Endothelial cell of umbilical vein (primary cell): ENCODE data around the gene DDAH2. TPM values are rescaled to one million over a fixed set of nuclear protein-coding genes. Genes with fewer than 3 reads are reported as not detected.

Source experiments
- BruUV-seq: library from RNA; stranded (reverse); fragments of 400-500 nt; replicated peaks from 2 replicates; lab custom pipeline; 2021; lab: Mats Ljungman, UMichigan
- CTCF ChIA-PET: fragments of 300-600, 350-600 bp; sonication (Branson Sonifier 250); formaldehyde crosslinking; loops from one replicate; lab custom pipeline; 2021; ENCODE audit warnings: antibody characterized with exemption, inconsistent platforms; lab: Charles Lee
- POLR2A ChIA-PET: fragments of 300-600, 350-600 bp; sonication (Branson Sonifier 250); formaldehyde crosslinking; loops from one replicate; lab custom pipeline; 2021; ENCODE audit warnings: antibody characterized with exemption, inconsistent platforms; lab: Charles Lee
- DNase-seq: peaks from one replicate; pipeline ENCODE4 v3.0.0-alpha.2; 2011; ENCODE audit warnings: low read depth, low spot score
- FAIRE-seq: peaks from 2 replicates; lab custom pipeline; 2011; peaks lifted over from hg19 to GRCh38; lab: Jason Lieb, UNC
- H2AFZ ChIP-seq: 2 replicates; pipeline ENCODE4 v1.6.0; 2012; ENCODE audit warnings: low read depth, low read length, control low read depth, inconsistent platforms
- H3K27ac ChIP-seq: 2 replicates; pipeline ENCODE4 v1.5.1; 2011; ENCODE audit warnings: low read depth, mild to moderate bottlenecking, control low read depth, low read length, moderate library complexity; ENCODE audit not compliant: insufficient read depth
- H3K27me3 ChIP-seq, 2 experiments: 2 replicates each; pipeline versions ENCODE4 v1.6.0 to v1.6.1; 2011; ENCODE audit warnings: low read length in 2 of 2, mixed read lengths in 1 of 2; ENCODE audit not compliant: control insufficient read depth in 2 of 2, insufficient read depth in 2 of 2
- H3K36me3 ChIP-seq, 2 experiments: 2 replicates in 1 of 2; 3 replicates in 1 of 2; pipeline ENCODE4 v1.5.1; 2011; ENCODE audit warnings: low read length in 2 of 2, mild to moderate bottlenecking in 1 of 2, moderate library complexity in 1 of 2; ENCODE audit not compliant: control insufficient read depth in 2 of 2, insufficient read depth in 2 of 2; ENCODE audit errors: extremely low read depth in 1 of 2
- H3K4me1 ChIP-seq: 3 replicates; pipeline ENCODE4 v1.5.1; 2011; ENCODE audit warnings: mild to moderate bottlenecking, low read length; ENCODE audit not compliant: control insufficient read depth, insufficient read depth; ENCODE audit errors: extremely low read depth
- H3K4me2 ChIP-seq: 2 replicates; pipeline ENCODE4 v1.6.1; 2011; ENCODE audit warnings: low read length, control low read depth, mixed read lengths; ENCODE audit not compliant: insufficient read depth
- H3K4me3 ChIP-seq, 3 experiments: fragments of 200-600 bp in 1 of 3; sonication (generic), shearing (Covaris generic) in 1 of 3; replicated peaks in 1 of 3; 2 replicates each; pipeline ENCODE4 v1.5.1; 2011 to 2016; ENCODE audit warnings: control low read depth in 3 of 3, low read length in 3 of 3, mild to moderate bottlenecking in 2 of 3, inconsistent platforms in 1 of 3, low read depth in 1 of 3, moderate library complexity in 1 of 3; ENCODE audit not compliant: insufficient read depth in 1 of 3
- H3K79me2 ChIP-seq: 2 replicates; pipeline ENCODE4 v1.6.0; 2012; ENCODE audit warnings: low read length, inconsistent platforms; ENCODE audit not compliant: control insufficient read depth, insufficient read depth
- H3K9ac ChIP-seq: replicated peaks from 2 replicates; pipeline ENCODE3; 2011; ENCODE audit warnings: low read length, control low read depth; ENCODE audit not compliant: insufficient read depth; ENCODE audit errors: extremely low read depth
- H3K9me1 ChIP-seq: replicated peaks from 3 replicates; pipeline ENCODE4 v1.6.0; 2011; ENCODE audit warnings: mild to moderate bottlenecking, low read length; ENCODE audit not compliant: control insufficient read depth, insufficient read depth; ENCODE audit errors: extremely low read depth
- H3K9me3 ChIP-seq: replicated peaks from 2 replicates; pipeline ENCODE4 v1.5.1; 2012; ENCODE audit warnings: low read length, inconsistent platforms; ENCODE audit not compliant: control insufficient read depth, insufficient read depth
- H4K20me1 ChIP-seq: replicated peaks from 2 replicates; pipeline ENCODE3; 2011; ENCODE audit warnings: mild to moderate bottlenecking, low read length; ENCODE audit not compliant: control insufficient read depth, insufficient read depth; ENCODE audit errors: extremely low read depth
- CTCF ChIP-seq, 2 donors: IDR thresholded peaks; 1 replicate in 1 of 2; 2 replicates in 1 of 2; pipeline ENCODE4 v1.5.1; 2011; ENCODE audit warnings: low read length in 2 of 2, mild to moderate bottlenecking in 2 of 2, moderate library complexity in 2 of 2, control low read depth in 1 of 2, inconsistent platforms in 1 of 2, low read depth in 1 of 2; ENCODE audit not compliant: insufficient read depth in 1 of 2; ENCODE audit errors: extremely low read depth in 1 of 2
- EZH2 ChIP-seq: IDR thresholded peaks from 2 replicates; pipeline ENCODE4 v1.6.1; 2012; ENCODE audit warnings: borderline replicate concordance, low read depth, mild to moderate bottlenecking, moderate library complexity, low read length, inconsistent platforms; ENCODE audit not compliant: severe bottlenecking
- FOS ChIP-seq: IDR thresholded peaks from 2 replicates; pipeline ENCODE4 v1.6.1; 2011; ENCODE audit warnings: mild to moderate bottlenecking, low read length, moderate library complexity, borderline replicate concordance; ENCODE audit not compliant: insufficient read depth
- GATA2 ChIP-seq: IDR thresholded peaks from 2 replicates; pipeline ENCODE4 v1.7.0; 2011; ENCODE audit warnings: low read depth, mild to moderate bottlenecking, moderate library complexity, mixed read lengths, low read length; ENCODE audit not compliant: insufficient read length, insufficient read depth
- JUN ChIP-seq: IDR thresholded peaks from 2 replicates; pipeline ENCODE4 v1.6.1; 2011; ENCODE audit warnings: borderline replicate concordance, low read depth; ENCODE audit not compliant: insufficient read length, insufficient read depth
- MAX ChIP-seq: IDR thresholded peaks from 2 replicates; pipeline ENCODE4 v1.6.1; 2011; ENCODE audit not compliant: insufficient read depth, insufficient read length
- MYC ChIP-seq: IDR thresholded peaks from one replicate; pipeline ENCODE4 v1.6.1; 2011; ENCODE audit warnings: mild to moderate bottlenecking, low read depth, low read length
- POLR2A ChIP-seq: IDR thresholded peaks from 2 replicates; pipeline ENCODE4 v1.6.1; 2012; ENCODE audit warnings: low read depth, mild to moderate bottlenecking, control low read depth, low read length
- POLR2AphosphoS5 ChIP-seq: IDR thresholded peaks from 2 replicates; pipeline ENCODE4 v1.6.1; 2012; ENCODE audit warnings: low read depth, mild to moderate bottlenecking, control low read depth, low read length, moderate library complexity; ENCODE audit not compliant: insufficient read depth
- dilution Hi-C: fragments of 300-500 bp; cut with MboI; formaldehyde crosslinking; loops from one replicate; pipeline ENCODE4 v1.15.0; 2019; ENCODE audit warnings: low sequenced_read_pairs; ENCODE audit not compliant: extremely low pct_ligation_motif_present
- intact Hi-C: fragments of 100-400 bp; cut with micrococcal nuclease; formaldehyde crosslinking; loops from one replicate; pipeline ENCODE4 v1.10.0; 2022
- polyA plus RNA-seq, 4 experiments: library from polyadenylated mRNA; depleted of rRNA in 3 of 4; stranded (reverse) in 3 of 4; unstranded in 1 of 4; fragments of >200 nt; gene quantifications; 2 replicates each; pipeline versions ENCODE4 v1.2.1 to v1.2.3, GENCODE V29; 2011 to 2012; ENCODE audit warnings: missing spikeins in 1 of 4
- total RNA-seq: library from RNA; stranded (reverse); gene quantifications from 2 replicates; pipeline ENCODE4 v1.2.3, GENCODE V29; 2021

DDAH2 gene
- total and polyA plus RNA-seq, 2 donors (not counting 3 experiments of a cell fraction or from before 2014, with no cell fraction given) = 109 to 176 TPM

- FAIRE-seq (no peak), DNase-seq (no peak)
- TF ChIP-seq FOS (no peak), POLR2AphosphoS5 (no peak), MYC (no peak), JUN (no peak), CTCF (IDR thresholded peaks at IDR 0.05; ENCODE audit: extremely low read depth in 1 of 2, insufficient read depth in 1 of 2, low read depth in 1 of 2, low read length in 2 of 2) (no peak), MAX (no peak), EZH2 (no peak), GATA2 (no peak), POLR2A (no peak)
- ChIA-PET POLR2A (no interaction called here), CTCF (no interaction called here)
- Histone ChIP-seq H3K9me3 (no peaks in the 10 kb centered on the region), H3K4me1 (peaks cover 8% of the 10 kb centered on the region), H3K27ac (no peak overlapping the region), H3K9me1 (no peaks in the 10 kb centered on the region), H3K4me2 (no peak overlapping the region), H3K79me2 (no peaks in the 10 kb centered on the region), H2AFZ (no peak overlapping the region), H3K9ac (no peak overlapping the region), H4K20me1 (no peaks in the 10 kb centered on the region), H3K36me3 (no peaks in the 10 kb centered on the region), H3K27me3 (no peaks in the 10 kb centered on the region), H3K4me3 (no peak overlapping the region)
- intact Hi-C loops = no loop called here
- no TSS peak for BruUV-seq
- dilution Hi-C loops = no loop called here
These were observed 20.9 kb downstream of the DDAH2 start for GRCh38 chr6:31708224-31708623.
